SIG-M5 treated with dmso at 0.1 percent for 504 hours (cell line): Measurements from ENCODE around the gene ULK3.

ENCODE experiments used
- DNase-seq: peaks from one replicate; lab custom pipeline; 2025; ENCODE audit not compliant: unreplicated experiment; lab: John Stamatoyannopoulos, UW

The ULK3 gene

DNA sequence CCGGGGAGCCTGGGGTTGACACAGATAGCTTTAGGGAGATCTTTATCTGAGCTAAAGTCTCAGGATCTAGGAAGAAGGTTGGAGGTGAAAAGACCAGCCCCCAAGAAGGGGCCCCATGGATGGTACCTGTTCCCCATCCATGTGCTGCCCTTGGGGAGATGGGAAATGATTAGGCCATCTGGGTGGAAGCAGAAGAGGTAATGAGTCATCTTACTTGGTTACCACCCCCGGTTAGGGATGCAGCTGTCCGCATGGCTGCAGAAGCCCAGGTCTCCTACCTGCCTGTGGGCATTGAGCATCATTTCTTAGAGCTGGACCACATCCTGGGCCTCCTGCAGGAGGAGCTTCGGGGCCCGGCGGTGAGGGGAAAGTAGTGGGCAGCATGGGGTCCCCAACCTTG is 19.6 kb downstream of the ULK3 start:
- DNase-seq, result no peak

DNA sequence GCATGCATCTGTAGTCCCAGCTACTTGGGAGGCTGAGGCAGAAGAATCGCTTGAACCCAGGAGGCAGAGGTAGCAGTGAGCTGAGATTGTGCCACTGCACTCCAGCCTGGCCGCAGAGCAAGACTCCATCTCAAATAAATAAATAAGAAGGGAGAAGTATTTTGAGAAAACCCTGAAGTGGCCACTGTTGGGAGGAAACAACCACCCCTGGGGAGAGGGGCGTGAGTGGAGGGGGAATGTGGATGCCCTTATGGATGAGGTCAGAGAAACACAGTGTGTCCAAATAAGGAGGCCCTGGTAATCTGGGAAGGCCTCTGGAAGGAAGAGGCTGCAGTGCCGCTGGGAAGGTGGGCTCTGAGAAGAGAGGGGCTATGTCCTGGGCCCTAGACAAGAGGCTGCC is 20.7 kb downstream of the ULK3 start:
- no peak for DNase-seq

DNA sequence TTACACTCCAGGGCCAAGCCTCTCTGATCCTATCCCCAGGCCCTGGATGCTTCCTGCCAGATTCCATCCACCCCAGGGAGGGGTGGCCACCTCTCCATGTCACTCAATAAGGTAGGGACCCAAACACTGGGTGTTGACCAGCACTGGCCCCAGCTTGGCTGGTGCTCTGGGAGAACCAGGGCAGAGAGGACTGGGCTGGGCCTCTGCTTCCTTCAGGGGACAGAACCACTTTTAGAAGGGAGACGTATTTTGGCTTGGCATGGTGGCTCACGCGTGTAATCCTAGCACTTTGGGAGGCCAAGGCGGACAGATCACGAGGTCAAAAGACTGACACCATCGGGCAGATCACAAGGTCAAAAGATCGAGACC is 21.2 kb downstream of the ULK3 start:
- DNase-seq, result no peak

DNA sequence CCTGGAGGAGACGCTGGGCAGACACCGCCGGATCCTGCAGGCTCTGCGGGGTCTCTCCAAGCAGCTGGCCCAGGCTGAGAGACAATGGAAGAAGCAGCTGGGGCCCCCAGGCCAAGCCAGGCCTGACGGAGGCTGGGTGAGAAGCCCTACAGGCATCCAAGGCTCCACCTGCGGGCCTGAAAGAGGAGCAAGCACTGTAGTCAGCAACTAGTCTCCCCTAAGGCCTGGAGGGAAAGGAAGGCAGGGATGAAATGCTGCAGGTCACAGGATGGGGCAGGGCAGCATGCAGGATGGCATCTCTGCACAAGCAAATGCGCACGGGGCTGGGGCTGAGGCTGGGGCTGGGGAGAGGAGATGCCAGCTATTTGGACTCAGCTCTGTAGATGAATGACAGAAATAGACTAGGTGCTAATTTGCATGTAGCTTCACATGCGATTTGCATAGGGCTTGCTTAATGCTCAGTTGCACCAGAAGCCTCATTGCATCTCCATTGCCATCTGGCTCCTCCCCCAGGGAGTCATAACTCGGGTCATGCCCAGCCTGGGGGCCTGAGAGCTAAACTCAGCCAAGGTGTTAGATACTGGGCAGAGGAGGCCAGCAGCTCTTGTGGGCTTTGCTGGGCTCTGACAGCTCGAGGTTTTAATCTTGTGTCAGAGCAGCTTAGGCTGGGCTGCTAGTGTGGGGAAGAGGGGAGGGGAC is 21.7 kb downstream of the ULK3 start:
- peak; percentile 55 for DNase-seq

DNA sequence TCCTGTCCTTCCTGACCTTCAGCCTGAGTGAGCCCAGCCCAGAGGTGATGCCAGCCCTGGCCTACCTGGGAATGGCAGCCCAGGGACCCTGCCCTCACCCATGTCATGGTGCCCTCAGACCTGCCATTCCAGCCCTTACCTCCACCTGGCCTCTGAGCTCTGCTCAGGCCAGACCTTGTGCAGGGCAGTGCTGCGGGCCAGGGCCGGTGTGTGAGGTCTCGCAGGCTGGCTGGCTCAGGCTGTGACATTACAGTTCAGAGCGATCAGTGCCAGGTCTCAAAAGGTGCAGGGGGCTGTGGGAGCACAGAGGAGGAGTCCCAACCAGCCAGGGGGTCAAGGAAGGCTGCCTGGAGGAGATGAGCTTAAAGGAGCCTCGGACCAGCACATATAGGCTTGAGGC is 22.9 kb downstream of the ULK3 start:
- no peak for DNase-seq

DNA sequence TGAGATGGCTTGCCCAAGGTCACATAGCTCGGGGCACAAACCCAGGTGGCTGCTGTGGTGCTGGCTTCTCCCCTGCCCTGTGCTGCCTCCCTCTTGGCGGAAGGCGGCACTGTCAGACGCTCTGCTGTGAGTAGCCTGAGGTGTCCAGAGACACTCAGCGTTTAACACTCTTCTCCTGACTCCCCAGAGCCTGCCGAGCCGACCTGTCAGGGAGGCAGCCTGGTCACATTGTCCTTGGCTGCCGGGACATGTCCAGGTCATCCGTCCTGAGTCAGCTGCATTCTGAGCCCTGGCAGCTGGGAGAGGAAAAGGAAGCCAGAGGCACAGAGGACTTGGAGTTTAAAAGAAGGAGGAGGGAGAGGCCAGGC is 25.6 kb downstream of the ULK3 start:
- peak; percentile 45 for DNase-seq

DNA sequence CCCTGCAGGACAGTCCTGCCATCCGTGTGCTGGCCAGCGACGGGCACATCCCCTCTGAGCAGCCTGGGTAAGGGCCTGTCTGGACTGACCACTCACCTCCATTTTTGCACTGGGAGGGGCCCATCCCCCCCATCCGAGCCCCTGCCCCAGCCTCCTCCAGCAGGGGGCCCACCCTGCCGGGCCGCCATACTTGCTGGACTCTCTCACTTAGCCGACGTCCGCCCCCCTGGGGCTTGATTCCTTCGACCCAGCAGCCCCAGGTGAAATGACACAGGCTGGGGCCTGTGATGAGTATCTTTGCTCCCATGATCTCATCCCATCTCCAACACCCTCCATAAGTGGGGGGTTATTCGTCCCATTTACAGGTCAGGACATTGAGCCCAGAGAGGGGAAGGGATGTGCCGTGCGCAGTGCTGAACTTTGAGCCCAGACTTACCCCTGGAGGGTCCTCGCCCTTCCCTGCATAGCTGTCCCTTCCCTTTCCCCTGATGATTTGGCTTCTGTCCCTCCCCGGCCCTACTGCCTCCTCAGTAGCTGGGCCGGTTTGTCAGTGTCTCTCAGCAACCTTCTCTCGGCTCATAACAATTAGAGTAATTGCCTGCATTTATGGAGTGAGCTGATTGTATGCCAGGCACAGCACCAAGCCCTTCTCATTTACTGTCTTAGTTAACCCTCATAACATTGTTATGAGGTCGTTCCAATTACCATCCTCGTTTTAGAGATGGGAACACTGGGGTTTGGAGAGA is 26.2 kb downstream of the ULK3 start:
- no peak for DNase-seq

DNA sequence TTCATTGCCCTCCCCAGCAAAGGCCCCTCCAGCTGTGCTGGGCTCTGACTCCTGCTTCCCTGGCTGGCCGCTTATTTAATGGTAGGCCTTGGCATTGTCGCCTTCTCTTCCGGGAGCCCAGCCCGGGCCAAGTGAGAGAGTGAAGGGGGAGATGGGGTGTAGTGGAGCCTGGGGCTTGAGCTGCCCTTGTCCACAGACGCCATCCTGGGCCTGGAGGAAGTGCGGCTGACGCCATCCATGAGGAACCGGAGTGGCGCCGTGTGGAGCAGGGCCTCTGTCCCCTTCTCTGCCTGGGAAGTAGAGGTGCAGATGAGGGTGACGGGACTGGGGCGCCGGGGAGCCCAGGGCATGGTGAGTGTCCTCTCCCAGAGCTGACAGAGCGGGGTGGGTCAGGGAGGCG is 27.0 kb downstream of the ULK3 start:
- no peak for DNase-seq

DNA sequence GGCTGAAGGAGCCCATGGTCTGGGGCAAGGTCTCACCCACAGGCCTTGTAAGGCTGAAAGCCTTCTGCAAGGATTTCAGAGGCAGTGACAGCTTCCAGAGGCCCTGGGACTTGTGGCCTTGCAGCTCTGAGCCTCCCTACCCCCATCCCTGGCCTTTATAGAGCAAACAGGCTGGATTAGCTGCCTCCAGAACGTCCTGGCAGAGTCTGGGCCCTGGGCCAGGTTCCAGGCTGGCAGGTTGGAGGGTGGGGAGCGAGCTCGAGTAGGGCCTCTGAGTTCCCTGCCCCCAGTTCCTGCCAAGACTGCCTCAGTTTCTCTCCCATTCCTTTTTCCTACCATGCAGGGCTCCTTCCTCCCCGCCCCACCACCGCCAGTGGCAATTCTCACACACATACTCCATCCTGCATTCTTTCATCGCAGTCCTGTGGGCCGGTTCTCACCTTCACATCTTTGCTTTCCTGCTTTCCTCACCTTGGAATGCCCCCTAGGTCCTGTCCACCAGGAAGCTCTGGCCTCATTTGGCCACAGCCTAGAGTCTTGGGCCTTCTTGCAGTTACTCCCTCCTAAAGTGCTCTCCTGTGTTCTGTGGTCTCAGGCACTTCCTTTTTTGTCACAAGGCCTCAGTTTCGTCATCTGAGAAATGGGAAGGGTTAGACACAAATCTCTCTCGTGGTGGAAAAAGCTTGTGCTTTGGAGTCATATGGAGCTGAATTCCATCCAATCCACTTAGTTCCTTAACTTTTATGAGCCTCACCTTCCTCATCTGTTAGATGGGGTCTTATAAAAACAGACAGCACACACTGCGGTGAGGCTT is 27.6 kb downstream of the ULK3 start:
- DNase-seq, result no peak

DNA sequence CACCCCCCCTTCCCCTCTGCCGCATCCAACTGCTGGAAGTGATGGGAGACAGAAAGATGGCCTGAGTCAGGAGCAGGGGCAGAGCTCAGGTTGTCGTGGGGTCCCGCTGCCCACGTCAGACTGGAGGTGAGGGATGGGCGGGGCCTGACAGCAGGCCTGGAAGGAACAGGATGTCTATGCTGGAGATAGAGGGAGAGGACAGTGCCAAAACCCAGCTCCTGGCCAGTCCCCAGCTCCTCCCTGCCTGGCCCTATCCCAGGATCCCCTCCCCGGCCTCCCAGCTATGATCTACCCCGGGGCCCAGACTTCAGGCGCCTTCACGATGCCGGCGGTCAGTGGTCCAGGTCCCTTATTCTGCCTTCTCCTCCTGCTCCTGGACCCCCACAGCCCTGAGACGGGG is 30.4 kb downstream of the ULK3 start, which contains the start of gene LMAN1L:
LMAN1L (plus strand) TSS at position 303 of the 400 bp plus-strand sequence; CDS start at position 323, 20 bp downstream.
- no peak for DNase-seq

DNA sequence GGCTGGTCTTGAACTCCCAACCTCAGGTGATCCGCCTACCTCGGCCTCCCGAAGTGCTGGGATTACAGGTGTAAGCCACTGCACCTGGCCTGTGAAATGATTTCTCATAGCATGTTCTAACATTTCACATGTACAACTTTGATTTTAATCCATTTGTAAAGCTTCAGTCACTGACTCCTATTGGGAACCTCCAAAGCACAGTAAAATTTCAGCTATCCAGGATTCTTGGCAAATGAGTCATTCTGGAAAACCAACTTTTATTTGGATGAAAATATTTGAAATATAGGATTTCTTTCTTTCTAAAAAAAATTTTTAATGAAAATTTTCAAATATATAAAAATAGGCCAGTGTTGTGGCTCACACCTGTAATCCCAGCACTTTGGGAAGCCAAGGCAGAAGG is 33.0 kb downstream of the ULK3 start:
- no peak for DNase-seq

DNA sequence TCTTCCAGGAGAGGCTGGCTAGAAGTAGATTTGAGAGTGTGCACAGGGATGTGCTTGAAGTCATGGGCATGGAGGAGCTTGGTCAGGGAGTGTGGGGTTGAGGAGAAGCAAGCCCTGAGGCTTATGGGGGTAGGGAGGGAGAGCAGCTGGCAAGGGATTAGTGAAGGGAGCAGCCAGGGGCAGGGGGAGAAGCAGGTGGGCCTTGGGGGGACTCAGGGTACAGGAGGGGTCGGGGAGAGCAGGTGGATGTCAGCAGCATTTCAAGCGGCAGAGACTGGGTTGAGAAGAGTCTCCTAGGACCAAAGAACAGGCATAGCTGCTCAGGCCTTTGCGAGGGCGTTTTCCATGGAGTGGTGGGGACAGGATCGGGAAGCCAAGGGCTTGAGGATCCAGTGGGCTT is 33.7 kb downstream of the ULK3 start:
- no peak for DNase-seq

DNA sequence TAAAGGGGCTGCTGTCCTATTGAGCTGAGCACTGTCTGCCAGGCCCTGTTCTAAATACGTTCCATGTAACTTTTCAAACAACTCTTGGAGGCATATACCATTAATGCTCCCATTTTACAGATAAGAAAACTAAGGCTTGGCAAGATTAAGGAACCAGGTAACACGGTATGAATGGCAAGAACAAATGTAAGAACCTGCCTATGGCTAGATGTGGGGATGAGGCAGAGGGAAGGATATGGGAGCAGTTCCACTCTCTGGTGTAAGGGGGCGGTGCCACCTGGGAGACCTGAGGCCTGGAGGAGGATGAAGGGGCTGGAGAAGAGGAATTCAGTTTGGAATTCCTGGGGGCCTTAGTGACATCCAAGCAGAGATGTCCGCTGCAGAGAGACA is 34.1 kb downstream of the ULK3 start:
- no peak for DNase-seq

DNA sequence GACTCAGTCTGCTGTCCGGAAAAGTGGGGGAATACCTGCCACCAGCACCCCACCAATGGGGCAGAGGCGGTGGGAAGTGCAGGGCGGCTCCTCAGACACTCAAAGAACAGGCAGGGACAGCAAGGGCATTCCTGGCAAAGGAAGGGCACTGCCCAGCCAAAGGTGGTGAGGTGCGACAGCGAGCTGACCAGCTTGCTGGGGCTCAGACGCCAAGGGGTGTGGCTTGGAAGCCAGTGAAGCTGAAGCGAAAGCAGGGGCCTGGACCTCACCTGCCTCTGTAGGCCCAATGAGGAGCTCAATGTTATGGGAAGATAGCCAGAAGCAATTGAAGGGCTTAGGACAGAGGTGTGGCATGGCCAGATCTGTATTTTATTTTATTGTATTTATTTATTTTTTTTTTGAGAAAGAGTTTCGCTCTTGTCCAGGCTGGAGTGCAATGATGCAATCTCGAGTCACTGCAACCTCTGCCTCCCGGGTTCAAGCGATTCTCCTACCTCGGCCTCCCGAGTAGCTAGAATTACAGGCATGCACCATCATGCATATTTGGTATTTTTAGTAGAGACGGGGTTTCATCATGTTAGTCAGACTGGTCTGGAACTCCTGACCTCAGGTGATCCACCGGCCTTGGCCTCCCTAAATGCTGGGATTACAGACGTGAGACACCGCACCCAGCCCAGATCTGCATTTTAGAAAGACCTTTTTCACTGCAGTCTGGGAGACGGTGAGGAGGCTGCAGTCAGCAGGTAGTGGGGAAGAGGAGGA is 34.7 kb downstream of the ULK3 start:
- no peak for DNase-seq

DNA sequence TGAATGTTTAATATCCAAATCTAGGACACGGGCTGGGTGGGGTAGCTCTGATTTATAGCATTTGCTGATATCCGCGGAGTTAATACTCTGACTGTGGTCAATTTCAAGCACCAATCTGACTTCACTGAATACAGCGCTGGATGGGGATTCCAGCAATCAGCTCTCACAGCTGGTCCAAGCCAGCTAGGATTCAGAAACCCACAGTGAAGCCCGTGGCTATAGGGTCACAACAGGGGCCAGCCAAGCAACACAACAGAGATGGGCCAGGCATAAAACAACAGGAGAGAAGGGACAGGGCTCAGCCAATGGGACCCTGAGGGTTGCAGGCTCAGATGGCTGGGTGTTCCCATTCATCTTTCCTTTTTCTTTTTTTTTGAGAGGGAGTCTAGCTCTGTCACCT is 35.7 kb downstream of the ULK3 start:
- DNase-seq, result no peak

DNA sequence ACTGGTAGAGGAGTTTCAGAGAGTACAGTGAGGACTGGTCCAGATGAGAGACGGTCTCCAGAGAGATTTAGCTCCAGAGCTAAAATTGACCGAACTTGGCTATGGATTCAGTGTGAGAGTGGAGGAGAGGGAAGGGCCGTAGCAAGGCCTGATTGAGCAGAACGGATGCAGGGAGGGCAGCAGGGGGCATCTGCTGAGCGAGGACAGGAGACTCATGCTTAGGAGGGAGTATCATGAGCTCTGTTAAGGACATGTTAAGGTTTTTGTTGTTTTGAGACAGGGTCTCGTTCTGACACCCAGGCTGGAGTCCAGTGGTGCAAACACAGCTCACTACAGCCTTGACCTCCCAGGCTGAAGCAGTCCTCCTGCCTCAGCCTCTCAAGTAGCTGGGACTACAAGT is 38.0 kb downstream of the ULK3 start:
- DNase-seq, result no peak

DNA sequence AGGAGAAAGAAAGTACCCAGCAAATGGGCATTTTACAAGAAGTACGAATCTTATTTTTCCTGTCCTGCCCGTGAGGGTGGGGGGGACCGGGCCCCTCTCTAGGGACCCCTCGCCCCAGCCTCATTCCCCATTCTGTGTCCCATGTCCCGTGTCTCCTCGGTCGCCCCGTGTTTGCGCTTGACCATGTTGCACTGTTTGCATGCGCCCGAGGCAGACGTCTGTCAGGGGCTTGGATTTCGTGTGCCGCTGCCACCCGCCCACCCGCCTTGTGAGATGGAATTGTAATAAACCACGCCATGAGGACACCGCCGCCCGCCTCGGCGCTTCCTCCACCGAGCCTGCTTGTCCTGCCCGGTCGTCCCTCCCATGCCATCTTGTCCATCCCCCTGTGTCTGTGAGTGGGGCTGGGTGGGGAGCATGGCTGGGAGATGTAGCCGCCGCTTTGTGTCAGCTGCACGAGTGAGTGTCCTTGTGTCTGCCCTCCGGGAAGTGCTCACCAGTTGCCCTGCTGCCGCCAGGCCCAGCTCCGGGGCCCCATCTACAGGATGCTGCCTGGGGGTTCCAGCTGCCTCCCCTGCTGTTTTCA is 40.0 kb downstream of the ULK3 start:
- no peak for DNase-seq

DNA sequence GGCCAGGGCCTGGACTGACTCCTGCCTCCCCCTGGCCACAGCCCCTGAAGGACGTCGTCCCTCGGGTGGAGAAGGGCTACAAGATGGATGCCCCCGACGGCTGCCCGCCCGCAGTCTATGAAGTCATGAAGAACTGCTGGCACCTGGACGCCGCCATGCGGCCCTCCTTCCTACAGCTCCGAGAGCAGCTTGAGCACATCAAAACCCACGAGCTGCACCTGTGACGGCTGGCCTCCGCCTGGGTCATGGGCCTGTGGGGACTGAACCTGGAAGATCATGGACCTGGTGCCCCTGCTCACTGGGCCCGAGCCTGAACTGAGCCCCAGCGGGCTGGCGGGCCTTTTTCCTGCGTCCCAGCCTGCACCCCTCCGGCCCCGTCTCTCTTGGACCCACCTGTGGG is 40.7 kb downstream of the ULK3 start:
- no peak for DNase-seq

DNA sequence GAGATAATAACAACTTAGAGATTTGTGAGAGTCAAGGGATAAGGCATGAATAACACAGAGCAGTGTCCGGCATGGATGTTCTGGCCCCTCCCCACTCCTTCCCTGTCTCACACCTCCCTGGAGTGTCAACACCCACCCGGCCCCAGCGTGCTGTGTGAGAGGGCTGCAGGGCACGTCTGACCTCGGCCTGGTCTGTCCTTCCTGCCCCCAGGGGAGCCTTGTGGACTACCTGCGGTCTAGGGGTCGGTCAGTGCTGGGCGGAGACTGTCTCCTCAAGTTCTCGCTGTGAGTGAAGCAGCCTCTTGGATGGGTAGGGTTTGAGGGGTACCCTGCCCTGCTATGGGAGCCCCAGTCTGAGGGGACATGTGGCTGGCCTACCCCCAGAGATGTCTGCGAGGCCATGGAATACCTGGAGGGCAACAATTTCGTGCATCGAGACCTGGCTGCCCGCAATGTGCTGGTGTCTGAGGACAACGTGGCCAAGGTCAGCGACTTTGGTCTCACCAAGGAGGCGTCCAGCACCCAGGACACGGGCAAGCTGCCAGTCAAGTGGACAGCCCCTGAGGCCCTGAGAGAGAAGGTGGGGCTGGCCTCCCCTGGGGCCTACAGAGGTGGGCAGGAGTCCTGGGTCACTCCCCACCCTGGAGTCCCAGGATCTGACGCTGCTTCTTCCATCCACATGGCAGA is 41.5 kb downstream of the ULK3 start:
- no peak for DNase-seq

DNA sequence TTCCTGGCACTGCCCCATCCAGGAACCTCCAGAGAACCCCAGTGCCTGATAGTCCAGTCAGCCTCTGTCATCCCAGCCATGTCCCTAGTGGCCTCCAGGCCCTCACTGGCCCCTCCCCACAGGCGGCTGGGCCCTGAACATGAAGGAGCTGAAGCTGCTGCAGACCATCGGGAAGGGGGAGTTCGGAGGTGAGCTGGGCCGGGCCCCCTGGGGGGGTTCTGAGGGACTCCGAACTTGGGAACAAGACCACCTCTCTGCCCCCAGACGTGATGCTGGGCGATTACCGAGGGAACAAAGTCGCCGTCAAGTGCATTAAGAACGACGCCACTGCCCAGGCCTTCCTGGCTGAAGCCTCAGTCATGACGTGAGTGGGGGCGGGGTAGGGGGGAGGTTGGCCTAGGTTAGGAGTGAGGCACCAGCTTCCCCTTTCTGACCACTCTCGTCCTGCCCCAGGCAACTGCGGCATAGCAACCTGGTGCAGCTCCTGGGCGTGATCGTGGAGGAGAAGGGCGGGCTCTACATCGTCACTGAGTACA is 42.3 kb downstream of the ULK3 start:
- no peak for DNase-seq
